Measurements from ENCODE around the gene GIMAP8.

GRCh38 chr7:150473902-150474301 is 23.5 kb downstream of the GIMAP8 start:
- TF ChIP-seq, protein P1, sequence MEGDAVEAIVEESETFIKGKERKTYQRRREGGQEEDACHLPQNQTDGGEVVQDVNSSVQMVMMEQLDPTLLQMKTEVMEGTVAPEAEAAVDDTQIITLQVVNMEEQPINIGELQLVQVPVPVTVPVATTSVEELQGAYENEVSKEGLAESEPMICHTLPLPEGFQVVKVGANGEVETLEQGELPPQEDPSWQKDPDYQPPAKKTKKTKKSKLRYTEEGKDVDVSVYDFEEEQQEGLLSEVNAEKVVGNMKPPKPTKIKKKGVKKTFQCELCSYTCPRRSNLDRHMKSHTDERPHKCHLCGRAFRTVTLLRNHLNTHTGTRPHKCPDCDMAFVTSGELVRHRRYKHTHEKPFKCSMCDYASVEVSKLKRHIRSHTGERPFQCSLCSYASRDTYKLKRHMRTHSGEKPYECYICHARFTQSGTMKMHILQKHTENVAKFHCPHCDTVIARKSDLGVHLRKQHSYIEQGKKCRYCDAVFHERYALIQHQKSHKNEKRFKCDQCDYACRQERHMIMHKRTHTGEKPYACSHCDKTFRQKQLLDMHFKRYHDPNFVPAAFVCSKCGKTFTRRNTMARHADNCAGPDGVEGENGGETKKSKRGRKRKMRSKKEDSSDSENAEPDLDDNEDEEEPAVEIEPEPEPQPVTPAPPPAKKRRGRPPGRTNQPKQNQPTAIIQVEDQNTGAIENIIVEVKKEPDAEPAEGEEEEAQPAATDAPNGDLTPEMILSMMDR (IDR thresholded peaks at IDR 0.05 in 8 of 11, conservative IDR thresholded peaks at IDR 0.05 in 3 of 11) = no peak
- TF ChIP-seq POLR2A (IDR thresholded peaks at IDR 0.05) (no peak), POLR2AphosphoS5 (IDR thresholded peaks at IDR 0.05) (no peak)
